Amniotic stem cell (primary cell): ENCODE measurements around the gene RNF123.

Experiments
- DNase-seq: peaks from one replicate; lab custom pipeline; 2025; lab: John Stamatoyannopoulos, UW

RNF123 gene

DNA sequence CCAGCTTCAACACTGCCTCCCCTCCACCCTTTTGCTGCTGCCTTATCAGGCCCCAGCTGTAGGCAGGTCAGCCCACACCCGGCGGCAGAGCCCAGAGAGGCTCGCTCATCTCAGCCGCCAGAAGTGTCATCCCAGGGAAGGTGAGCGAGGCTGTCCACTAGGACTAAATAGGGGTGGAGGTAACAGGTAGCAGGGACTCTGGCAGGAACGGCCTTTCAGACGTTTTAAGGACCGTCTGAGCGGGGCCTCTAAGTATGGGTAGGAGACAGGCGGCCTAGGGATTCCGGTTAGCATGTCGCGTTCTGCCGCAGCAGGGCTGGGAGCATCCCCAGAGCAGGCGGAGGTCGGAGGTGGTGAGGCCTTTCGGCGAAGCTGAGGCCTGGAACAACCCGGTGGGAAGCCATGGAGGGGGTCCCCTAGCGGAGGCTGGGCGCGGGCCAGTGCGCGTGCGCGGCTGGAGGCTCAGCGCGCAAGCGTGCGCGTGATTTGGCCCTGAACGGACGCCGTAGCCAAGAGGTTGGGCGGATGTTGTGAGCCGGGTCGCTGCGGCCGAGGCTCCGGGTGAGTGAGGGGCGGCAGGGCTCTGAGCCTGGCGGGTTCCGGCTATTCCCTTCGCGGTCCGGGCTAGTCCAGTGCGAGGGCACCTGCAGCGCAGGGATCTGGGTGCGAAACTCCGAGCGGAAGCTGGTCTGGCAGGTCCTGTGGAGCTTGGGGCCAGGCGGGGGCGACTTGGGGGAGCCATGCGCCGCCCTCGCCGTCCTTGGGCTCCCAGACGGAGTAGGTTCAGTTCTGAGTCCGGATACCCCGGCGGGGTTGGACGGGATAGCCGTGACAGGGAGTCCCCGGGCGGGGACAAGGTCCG, at the start of gene RNF123, which contains the start of gene MST1:
RNF123 (plus strand) TSS at position 512 of the 862 bp plus-strand sequence. CDS start 1,609 bp downstream, outside the sequence.
MST1 (minus strand) TSS at position 429 of the 862 bp plus-strand sequence. CDS start 783 bp downstream, outside the sequence.
- DNase-seq: no peak

DNA sequence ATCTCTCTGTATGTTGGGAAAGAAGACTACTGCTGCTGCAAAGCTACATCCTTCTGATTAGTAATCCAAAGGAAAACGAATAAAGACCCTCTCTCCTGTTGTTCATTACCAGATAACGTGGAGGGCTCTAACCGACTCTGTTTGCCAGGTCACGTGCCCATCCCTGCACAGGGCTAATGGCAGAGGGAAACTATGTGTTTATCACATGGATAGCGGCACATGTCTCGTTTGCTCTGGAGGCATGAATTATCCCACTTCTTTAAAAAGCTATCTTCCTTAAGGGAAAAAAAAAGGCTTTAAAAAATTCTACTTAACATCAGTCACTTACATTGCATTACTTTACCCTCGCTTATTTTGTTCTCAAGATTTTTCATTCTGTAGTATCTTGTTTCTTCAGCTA, 48.1 kb upstream of the RNF123 start:
- no peak for DNase-seq

GRCh38 chr3:49641921-49642707, 47.2 kb upstream of the RNF123 start:
- no peak for DNase-seq

DNA sequence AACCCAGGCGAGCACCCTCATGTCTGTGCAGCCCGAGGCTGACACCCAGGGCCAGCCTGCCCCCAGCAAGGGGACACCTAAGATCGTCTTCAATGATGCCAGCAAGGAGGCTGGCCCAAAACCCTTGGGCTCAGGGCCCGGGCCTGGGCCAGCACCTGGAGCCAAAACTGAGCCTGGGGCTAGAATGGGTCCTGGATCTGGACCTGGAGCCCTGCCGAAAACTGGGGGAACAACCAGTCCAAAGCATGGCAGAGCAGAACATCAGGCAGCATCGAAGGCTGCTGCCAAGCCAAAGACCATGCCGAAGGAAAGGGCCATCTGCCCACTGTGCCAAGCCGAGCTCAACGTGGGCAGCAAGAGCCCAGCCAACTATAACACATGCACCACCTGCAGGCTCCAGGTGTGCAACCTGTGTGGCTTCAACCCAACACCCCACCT, 46.6 kb upstream of the RNF123 start:
- no peak for DNase-seq

DNA sequence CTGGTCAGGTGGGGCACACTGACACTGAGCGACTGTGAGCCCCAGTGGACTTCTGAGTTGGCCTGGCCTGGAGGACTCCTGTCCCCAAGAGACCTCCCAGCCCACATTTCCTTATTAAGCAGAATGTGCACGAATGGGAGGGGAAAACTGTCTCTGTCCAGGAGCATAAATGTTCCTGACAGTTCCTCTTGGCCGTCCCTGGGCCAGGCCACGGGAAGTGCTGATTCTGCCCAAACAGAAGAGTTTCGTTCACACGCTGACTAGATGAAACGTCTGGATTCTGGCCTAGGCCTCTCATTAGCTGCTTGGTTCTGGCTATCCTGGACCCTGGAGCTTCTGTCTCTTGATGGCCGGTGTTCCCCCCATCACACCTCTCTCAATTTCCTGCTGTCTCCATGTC, 44.7 kb upstream of the RNF123 start:
- DNase-seq: no peak

DNA sequence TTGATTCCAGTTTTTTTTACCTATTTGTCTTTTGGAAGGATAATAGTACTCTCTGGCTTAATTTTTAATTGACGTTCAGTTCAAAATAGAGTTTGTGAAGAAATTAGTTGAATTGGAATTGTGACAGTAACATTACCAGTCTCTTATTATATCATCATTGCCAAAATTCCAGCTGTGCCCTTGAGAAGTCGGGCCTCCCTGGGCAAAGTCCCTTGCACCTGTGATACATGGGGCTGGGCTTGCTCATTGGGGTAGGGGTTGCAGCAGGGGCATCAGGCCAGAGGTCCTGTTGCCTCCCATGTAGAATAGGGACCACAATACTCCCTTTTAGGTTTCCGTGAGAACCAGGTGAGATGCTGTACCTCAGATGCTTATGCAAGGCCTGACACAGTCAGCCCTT, 43.1 kb upstream of the RNF123 start:
- no peak for DNase-seq

- DNase-seq: no peak
Observed at GRCh38 chr3:49647741-49648140, 41.6 kb upstream of the RNF123 start.

DNA sequence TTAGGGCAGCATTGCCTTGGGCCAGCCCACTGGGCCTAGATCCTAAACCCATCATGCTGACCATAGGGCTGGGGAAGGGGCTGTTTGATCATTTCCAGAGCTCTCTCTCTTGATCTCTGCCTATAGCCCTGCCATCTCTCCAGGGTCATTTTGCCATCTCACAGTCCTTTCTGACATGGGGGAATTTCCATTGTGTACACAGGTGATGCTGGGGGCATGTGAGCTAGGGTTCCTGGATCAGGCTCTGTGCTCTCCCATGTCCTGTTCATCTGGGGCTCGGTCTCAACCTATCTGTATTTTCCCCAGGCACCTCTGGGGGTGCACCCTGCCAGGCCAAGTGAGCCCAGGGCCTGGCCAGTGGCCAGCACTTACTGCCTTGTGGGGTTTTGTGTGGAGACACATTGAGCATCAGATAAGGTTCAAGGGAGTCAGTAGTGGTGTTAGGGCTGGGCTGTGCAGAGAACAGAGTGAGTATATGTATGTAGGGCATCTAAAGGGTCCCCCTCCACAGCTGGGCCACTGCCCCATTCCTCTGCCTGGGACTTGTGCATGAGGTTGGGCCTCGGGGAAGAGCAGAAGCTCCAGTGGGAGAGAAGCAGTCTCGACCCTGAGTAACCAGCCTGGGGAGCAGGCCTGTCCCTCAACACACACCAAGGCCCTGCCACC, 40.9 kb upstream of the RNF123 start:
- no peak for DNase-seq

- no peak for DNase-seq
Observed at GRCh38 chr3:49649576-49649975, 39.8 kb upstream of the RNF123 start.

DNA sequence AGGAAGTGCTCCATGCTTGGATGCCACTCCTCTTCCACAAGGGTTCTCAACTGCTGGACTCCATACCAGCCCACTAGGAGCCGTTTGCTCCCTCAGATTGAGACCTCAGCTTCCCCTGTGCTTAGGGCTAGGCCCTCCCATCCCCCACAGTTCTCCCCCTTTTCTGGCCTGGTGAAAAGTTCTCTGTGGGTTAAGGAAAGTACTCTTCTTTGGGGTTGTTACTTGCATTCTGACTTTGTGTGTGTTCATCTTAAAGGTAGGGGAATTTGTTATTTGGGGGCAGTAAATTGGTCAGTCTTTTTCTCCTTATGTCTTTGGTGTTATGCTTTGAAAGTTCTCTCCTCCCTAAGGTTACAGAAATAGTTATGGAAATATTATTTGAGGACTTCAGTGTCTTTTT, 39.2 kb upstream of the RNF123 start:
- DNase-seq: no peak

DNA sequence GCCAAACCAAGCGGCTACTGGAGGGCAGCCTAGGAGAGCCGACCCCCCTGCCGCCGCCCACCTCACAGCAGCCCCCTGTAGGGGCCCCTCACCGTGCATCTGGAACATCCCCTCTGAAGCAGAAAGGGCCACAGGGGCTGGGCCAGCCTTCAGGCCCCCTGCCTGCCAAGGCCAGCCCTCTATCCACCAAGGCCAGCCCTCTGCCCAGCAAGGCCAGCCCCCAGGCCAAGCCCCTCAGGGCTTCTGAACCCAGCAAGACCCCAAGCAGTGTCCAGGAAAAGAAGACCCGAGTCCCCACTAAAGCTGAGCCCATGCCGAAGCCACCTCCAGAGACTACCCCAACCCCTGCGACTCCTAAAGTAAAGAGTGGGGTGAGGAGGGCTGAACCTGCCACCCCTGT, 38.7 kb upstream of the RNF123 start:
- DNase-seq: no peak

GRCh38 chr3:49652218-49652902, 37.0 kb upstream of the RNF123 start:
- no peak for DNase-seq

DNA sequence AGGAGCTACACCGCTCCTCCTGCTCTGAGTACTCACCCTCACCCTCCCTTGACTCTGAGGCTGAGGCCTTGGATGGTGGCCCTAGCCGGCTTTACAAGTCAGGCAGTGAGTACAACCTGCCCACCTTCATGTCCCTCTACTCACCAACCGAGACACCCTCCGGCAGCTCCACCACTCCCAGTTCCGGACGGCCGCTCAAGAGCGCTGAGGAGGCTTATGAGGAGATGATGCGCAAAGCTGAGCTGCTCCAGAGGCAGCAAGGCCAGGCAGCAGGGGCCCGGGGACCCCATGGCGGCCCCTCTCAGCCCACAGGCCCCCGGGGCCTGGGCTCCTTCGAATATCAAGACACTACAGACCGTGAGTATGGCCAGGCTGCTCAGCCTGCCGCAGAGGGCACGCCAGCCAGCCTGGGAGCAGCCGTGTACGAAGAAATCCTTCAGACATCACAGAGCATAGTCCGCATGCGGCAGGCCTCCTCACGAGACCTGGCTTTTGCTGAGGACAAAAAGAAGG, 36.4 kb upstream of the RNF123 start:
- no peak for DNase-seq

DNA sequence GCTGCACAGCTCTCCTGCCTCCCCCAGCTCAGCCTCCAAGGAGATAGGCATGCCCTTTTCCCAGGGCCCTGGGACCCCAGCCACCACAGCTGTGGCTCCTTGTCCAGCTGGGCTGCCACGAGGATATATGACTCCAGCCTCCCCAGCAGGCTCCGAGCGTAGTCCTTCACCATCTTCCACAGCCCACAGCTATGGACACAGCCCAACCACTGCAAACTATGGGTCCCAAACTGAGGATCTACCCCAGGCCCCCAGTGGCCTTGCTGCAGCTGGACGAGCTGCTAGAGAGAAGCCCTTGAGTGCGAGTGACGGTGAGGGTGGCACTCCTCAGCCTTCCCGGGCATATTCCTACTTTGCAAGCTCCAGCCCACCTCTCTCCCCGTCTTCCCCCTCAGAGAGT, 35.7 kb upstream of the RNF123 start:
- DNase-seq: no peak

DNA sequence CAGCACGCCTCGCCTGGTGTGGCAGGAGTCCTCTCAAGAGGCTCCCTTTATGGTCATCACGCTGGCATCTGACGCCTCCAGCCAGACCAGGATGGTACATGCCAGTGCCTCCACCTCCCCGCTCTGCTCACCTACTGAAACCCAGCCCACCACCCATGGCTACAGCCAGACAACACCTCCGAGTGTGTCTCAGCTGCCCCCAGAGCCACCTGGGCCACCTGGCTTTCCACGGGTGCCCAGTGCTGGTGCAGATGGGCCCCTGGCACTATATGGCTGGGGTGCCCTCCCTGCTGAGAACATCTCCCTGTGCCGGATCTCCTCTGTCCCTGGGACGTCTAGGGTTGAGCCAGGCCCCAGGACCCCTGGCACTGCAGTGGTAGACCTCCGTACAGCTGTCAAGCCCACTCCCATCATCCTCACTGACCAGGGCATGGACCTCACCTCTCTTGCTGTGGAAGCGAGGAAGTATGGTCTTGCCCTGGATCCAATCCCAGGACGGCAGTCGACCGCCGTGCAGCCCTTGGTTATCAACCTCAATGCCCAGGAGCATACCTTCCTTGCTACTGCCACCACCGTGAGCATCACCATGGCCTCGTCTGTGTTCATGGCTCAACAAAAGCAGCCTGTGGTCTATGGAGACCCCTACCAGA, 35.1 kb upstream of the RNF123 start:
- DNase-seq: no peak

DNA sequence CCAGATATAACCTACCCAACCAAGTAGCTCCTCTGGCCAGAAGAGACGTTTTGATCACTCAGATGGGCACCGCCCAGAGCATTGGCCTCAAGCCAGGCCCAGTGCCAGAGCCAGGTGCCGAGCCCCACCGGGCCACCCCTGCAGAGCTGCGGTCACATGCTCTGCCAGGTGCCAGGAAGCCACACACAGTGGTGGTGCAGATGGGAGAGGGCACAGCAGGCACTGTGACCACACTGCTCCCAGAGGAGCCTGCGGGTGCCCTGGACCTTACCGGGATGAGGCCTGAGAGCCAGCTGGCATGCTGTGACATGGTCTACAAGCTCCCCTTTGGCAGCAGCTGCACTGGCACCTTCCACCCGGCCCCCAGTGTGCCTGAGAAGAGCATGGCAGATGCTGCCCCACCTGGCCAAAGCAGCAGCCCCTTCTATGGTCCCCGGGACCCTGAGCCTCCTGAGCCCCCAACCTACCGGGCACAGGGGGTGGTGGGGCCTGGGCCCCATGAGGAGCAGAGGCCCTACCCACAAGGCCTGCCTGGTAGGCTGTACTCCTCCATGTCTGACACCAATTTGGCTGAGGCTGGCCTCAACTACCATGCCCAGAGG, 34.3 kb upstream of the RNF123 start:
- no peak for DNase-seq

GRCh38 chr3:49655731-49656285, 33.5 kb upstream of the RNF123 start:
- DNase-seq: no peak

DNA sequence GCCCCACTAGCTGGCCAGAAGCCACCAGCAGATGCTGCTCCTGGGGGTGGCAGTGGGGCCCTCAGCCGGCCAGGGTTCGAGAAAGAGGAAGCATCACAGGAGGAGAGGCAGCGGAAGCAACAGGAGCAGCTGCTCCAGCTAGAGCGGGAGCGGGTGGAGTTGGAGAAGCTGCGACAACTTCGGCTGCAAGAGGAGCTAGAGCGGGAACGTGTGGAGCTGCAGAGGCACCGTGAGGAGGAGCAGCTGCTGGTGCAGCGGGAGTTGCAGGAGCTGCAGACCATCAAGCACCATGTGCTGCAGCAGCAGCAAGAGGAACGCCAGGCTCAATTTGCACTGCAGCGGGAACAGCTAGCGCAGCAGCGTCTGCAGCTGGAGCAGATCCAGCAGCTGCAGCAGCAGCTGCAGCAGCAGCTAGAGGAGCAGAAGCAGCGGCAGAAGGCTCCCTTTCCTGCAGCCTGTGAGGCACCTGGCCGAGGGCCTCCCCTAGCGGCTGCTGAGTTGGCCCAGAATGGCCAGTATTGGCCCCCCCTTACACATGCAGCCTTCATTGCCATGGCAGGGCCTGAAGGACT, 32.7 kb upstream of the RNF123 start:
- DNase-seq: no peak

GRCh38 chr3:49657208-49657915, 32.0 kb upstream of the RNF123 start:
- no peak for DNase-seq
